SK-N-SH (cell line): Measurements from ENCODE around the gene FOXO1. TPM values are rescaled to one million over a fixed set of nuclear protein-coding genes. Genes with fewer than 3 reads are reported as not detected.

Experiments
- CTCF ChIA-PET: fragments of 300-600, 350-600 bp; formaldehyde crosslinking; extraction: SDS; loops from one replicate; lab custom pipeline; 2021; lab: Yijun Ruan, JAX
- POLR2A ChIA-PET: fragments of 350-600 bp; sonication (Branson Sonifier 250); formaldehyde crosslinking; extraction: SDS; loops from one replicate; lab custom pipeline; 2020; ENCODE audit warnings: antibody characterized with exemption, inconsistent platforms; lab: Yijun Ruan, JAX
- DNase-seq: peaks from one replicate; pipeline ENCODE4 v3.0.0; 2012
- H2AFZ ChIP-seq: fragments of 200-600 bp; sonication (generic); 2 replicates; pipeline ENCODE4 v1.8.1; 2016; ENCODE audit warnings: antibody characterized with exemption, mild to moderate bottlenecking, low read depth
- H3F3A ChIP-seq: fragments of 200-600 bp; sonication (generic); replicated peaks from 2 replicates; pipeline ENCODE3; 2016; ENCODE audit warnings: antibody characterized with exemption, mild to moderate bottlenecking; ENCODE audit not compliant: insufficient read depth
- H3K27ac ChIP-seq, 2 experiments: fragments of 200-500 bp in 1 of 2; fragments of 200-600 bp in 1 of 2; sonication (Bioruptor generic) in 1 of 2; sonication (generic), shearing (Covaris generic) in 1 of 2; 2 replicates each; pipeline versions ENCODE4 v1.5.1 to v1.6.1; 2014 to 2016; ENCODE audit warnings: low read depth in 2 of 2, inconsistent platforms in 1 of 2, low read length in 1 of 2, mild to moderate bottlenecking in 1 of 2, mixed read lengths in 1 of 2
- H3K27me3 ChIP-seq: fragments of 200-600 bp; sonication (generic), shearing (Covaris generic); 2 replicates; pipeline ENCODE4 v1.6.1; 2016; ENCODE audit warnings: mixed run types; ENCODE audit not compliant: insufficient read depth
- H3K36me3 ChIP-seq, 2 experiments: fragments of 200-500 bp in 1 of 2; fragments of 200-600 bp in 1 of 2; sonication (Bioruptor generic) in 1 of 2; sonication (generic) in 1 of 2; replicated peaks in 1 of 2; 2 replicates each; pipeline versions ENCODE3 to v1.5.1; 2014 to 2016; ENCODE audit warnings: low read length in 1 of 2, mild to moderate bottlenecking in 1 of 2; ENCODE audit not compliant: insufficient read depth in 2 of 2, control insufficient read depth in 1 of 2
- H3K4me1 ChIP-seq, 2 experiments: fragments of 200-500 bp in 1 of 2; fragments of 200-600 bp in 1 of 2; sonication (Bioruptor generic) in 1 of 2; sonication (generic), shearing (Covaris generic) in 1 of 2; 2 replicates each; pipeline versions ENCODE4 v1.5.1 to v1.6.1; 2014 to 2016; ENCODE audit warnings: low read depth in 1 of 2, low read length in 1 of 2, mixed run types in 1 of 2; ENCODE audit not compliant: insufficient read depth in 2 of 2, control insufficient read depth in 1 of 2
- H3K4me2 ChIP-seq: fragments of 200-600 bp; sonication (generic), shearing (Covaris generic); 2 replicates; pipeline ENCODE4 v1.6.1; 2017; ENCODE audit warnings: mixed run types
- H3K4me3 ChIP-seq, 2 experiments: fragments of 200-500 bp in 1 of 2; fragments of 200-600 bp in 1 of 2; sonication (Bioruptor generic) in 1 of 2; sonication (generic), shearing (Covaris generic) in 1 of 2; 2 replicates each; pipeline versions ENCODE4 v1.5.1 to v1.8.1; 2014 to 2016; ENCODE audit warnings: low read depth in 2 of 2, inconsistent platforms in 1 of 2, low read length in 1 of 2, mild to moderate bottlenecking in 1 of 2, mixed read lengths in 1 of 2, moderate library complexity in 1 of 2
- H3K79me2 ChIP-seq: fragments of 200-600 bp; sonication (generic); 2 replicates; pipeline ENCODE4 v1.8.1; 2017; ENCODE audit warnings: mild to moderate bottlenecking; ENCODE audit not compliant: insufficient read depth
- H3K9ac ChIP-seq: fragments of 200-600 bp; sonication (generic); 2 replicates; pipeline ENCODE4 v1.6.1; 2017; ENCODE audit warnings: mixed run types
- H3K9me2 ChIP-seq: fragments of 200-600 bp; sonication (generic); 2 replicates; pipeline ENCODE4 v1.6.1; 2017; ENCODE audit warnings: mixed run types
- H3K9me3 ChIP-seq: fragments of 200-600 bp; sonication (generic); 2 replicates; pipeline ENCODE4 v1.6.1; 2017; ENCODE audit warnings: mixed run types, mild to moderate bottlenecking, moderate library complexity
- H4K20me1 ChIP-seq: fragments of 200-600 bp; sonication (generic); 2 replicates; pipeline ENCODE4 v1.6.1; 2017; ENCODE audit warnings: mild to moderate bottlenecking, mixed run types; ENCODE audit not compliant: insufficient read depth
- CHD2 ChIP-seq: fragments of 150-350 bp; IDR thresholded peaks from 2 replicates; pipeline ENCODE4 v1.6.1; 2018; ENCODE audit warnings: low read length; ENCODE audit not compliant: partially characterized antibody
- FOSL2 ChIP-seq: IDR thresholded peaks from 2 replicates; pipeline ENCODE4 v1.4.0; 2012; ENCODE audit warnings: low read depth, mild to moderate bottlenecking, moderate library complexity, borderline replicate concordance
- MXI1 ChIP-seq: IDR thresholded peaks from 2 replicates; pipeline ENCODE4 v1.6.1; 2012; ENCODE audit warnings: mild to moderate bottlenecking, low read depth, low read length, improper control_type of control experiment
- RXRA ChIP-seq: IDR thresholded peaks from 2 replicates; pipeline ENCODE4 v1.4.0; 2012; ENCODE audit warnings: low read depth, mild to moderate bottlenecking, borderline replicate concordance
- SIN3A ChIP-seq: IDR thresholded peaks from 2 replicates; pipeline ENCODE4 v1.6.1; 2012; ENCODE audit warnings: low read depth, mild to moderate bottlenecking, low read length, moderate library complexity, borderline replicate concordance
- SMC3 ChIP-seq: IDR thresholded peaks from 2 replicates; pipeline ENCODE4 v1.6.1; 2012; ENCODE audit warnings: low read depth, low read length, improper control_type of control experiment
- TCF12 ChIP-seq: IDR thresholded peaks from 2 replicates; pipeline ENCODE4 v1.4.0; 2012
- WGBS: methylation state at CpG from one replicate; pipeline ENCODE4 v1.1.6; 2017; ENCODE audit warnings: low lambda C conversion rate; 5-methylcytosine and 5-hydroxymethylcytosine counted together
- polyA plus RNA-seq, 3 experiments: library from polyadenylated mRNA; depleted of rRNA; stranded (reverse); fragments of >200 nt; gene quantifications; 2 replicates each; pipeline ENCODE4 v1.2.3, GENCODE V29; 2012
- TF ChIP-seq, protein P1 (sequence below): IDR thresholded peaks from 2 replicates; pipeline ENCODE4 v1.6.1; 2012; ENCODE audit warnings: mild to moderate bottlenecking, low read depth, low read length, moderate library complexity
- TF ChIP-seq, protein P2 (sequence below): IDR thresholded peaks from 2 replicates; pipeline ENCODE4 v1.4.0; 2012; ENCODE audit warnings: low read depth
- TF ChIP-seq, protein P3 (sequence below): fragments of 150-350 bp; IDR thresholded peaks from 2 replicates; pipeline ENCODE4 v1.6.1; 2017; ENCODE audit warnings: antibody characterized with exemption, low read length, low read depth, borderline replicate concordance
- TF ChIP-seq, protein P4 (sequence below): IDR thresholded peaks from 2 replicates; pipeline ENCODE4; 2012

Gene FOXO1
- polyA plus RNA-seq, 1 of the 3 experiments (the other 2 are of a cell fraction) = 1.8 TPM

DNA sequence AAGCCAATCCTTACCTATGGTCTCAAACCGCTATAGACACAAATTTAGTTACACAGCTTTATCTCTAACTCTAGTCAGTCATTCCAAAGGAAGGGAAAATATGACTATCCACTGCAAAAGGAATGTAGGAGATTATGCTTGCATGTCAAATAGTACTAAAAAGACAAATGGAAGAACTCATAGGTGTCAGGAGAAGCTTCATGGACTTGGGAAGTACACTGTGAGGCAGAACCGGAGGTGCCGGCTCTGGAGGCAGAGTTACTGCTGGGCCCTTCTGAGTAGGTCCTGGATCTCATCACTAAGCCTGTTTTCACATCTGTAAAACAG lies 97.5 kb downstream of the FOXO1 start:
- H3K9ac ChIP-seq = no peak overlapping the region
- CTCF ChIA-PET = interaction anchor here (1.1 kb wide), 1 partner anchor 22 kb away, joined by 3 read pairs; no protein-coding TSS in a partner anchor
- no peaks in the 10 kb centered on the region for H3F3A ChIP-seq
- peaks cover under 1 to 6% of the 10 kb centered on the region in 2 experiments; a peak in 2 of 4 replicates for H3K4me1 ChIP-seq
- no peaks in the 10 kb centered on the region for H3K9me2 ChIP-seq
- no peak overlapping the region for H2AFZ ChIP-seq
- no peak overlapping the region for H3K27ac ChIP-seq
- H3K79me2 ChIP-seq = peaks cover 4% of the 10 kb centered on the region
- H3K4me2 ChIP-seq = no peak overlapping the region
- no peaks in the 10 kb centered on the region for H3K27me3 ChIP-seq
- H3K4me3 ChIP-seq = no peak overlapping the region
- H4K20me1 ChIP-seq = peaks cover 5% of the 10 kb centered on the region; the same call in 1 of the 2 replicates
- no peaks in the 10 kb centered on the region for H3K36me3 ChIP-seq
- H3K9me3 ChIP-seq = no peaks in the 10 kb centered on the region
- no peak for TF ChIP-seq SIN3A
- TF ChIP-seq SMC3 = no peak
- TF ChIP-seq, protein P1, sequence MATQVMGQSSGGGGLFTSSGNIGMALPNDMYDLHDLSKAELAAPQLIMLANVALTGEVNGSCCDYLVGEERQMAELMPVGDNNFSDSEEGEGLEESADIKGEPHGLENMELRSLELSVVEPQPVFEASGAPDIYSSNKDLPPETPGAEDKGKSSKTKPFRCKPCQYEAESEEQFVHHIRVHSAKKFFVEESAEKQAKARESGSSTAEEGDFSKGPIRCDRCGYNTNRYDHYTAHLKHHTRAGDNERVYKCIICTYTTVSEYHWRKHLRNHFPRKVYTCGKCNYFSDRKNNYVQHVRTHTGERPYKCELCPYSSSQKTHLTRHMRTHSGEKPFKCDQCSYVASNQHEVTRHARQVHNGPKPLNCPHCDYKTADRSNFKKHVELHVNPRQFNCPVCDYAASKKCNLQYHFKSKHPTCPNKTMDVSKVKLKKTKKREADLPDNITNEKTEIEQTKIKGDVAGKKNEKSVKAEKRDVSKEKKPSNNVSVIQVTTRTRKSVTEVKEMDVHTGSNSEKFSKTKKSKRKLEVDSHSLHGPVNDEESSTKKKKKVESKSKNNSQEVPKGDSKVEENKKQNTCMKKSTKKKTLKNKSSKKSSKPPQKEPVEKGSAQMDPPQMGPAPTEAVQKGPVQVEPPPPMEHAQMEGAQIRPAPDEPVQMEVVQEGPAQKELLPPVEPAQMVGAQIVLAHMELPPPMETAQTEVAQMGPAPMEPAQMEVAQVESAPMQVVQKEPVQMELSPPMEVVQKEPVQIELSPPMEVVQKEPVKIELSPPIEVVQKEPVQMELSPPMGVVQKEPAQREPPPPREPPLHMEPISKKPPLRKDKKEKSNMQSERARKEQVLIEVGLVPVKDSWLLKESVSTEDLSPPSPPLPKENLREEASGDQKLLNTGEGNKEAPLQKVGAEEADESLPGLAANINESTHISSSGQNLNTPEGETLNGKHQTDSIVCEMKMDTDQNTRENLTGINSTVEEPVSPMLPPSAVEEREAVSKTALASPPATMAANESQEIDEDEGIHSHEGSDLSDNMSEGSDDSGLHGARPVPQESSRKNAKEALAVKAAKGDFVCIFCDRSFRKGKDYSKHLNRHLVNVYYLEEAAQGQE = no peak
- no peak for TF ChIP-seq TCF12
- no peak for TF ChIP-seq MXI1
- TF ChIP-seq FOSL2 = no peak
- TF ChIP-seq, protein P2, sequence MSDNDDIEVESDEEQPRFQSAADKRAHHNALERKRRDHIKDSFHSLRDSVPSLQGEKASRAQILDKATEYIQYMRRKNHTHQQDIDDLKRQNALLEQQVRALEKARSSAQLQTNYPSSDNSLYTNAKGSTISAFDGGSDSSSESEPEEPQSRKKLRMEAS = no peak
- TF ChIP-seq, protein P3, sequence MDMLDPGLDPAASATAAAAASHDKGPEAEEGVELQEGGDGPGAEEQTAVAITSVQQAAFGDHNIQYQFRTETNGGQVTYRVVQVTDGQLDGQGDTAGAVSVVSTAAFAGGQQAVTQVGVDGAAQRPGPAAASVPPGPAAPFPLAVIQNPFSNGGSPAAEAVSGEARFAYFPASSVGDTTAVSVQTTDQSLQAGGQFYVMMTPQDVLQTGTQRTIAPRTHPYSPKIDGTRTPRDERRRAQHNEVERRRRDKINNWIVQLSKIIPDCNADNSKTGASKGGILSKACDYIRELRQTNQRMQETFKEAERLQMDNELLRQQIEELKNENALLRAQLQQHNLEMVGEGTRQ = no peak
- TF ChIP-seq, protein P4, sequence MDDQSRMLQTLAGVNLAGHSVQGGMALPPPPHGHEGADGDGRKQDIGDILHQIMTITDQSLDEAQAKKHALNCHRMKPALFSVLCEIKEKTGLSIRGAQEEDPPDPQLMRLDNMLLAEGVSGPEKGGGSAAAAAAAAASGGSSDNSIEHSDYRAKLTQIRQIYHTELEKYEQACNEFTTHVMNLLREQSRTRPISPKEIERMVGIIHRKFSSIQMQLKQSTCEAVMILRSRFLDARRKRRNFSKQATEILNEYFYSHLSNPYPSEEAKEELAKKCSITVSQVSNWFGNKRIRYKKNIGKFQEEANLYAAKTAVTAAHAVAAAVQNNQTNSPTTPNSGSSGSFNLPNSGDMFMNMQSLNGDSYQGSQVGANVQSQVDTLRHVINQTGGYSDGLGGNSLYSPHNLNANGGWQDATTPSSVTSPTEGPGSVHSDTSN = no peak
- no peak for TF ChIP-seq CHD2
- no peak for TF ChIP-seq RXRA
- POLR2A ChIA-PET = no interaction called here
- no peak for DNase-seq
- WGBS = 79% methylated on average over 3 of the region's 3 CpGs
